HEK293 (cell line): ENCODE measurements around the gene TCAP.

Source experiments
- KLF10 ChIP-seq: fragments of 450-650 bp; IDR thresholded peaks from 2 replicates; pipeline ENCODE4 v1.5.1; 2018; ENCODE audit warnings: missing biosample characterization, mild to moderate bottlenecking, missing genetic modification characterization
- KLF16 ChIP-seq: fragments of 450-650 bp; formaldehyde crosslinking; IDR thresholded peaks from 2 replicates; pipeline ENCODE4 v1.5.1; 2017; ENCODE audit warnings: missing biosample characterization, missing genetic modification characterization
- KLF7 ChIP-seq: fragments of 450-650 bp; formaldehyde crosslinking; IDR thresholded peaks from 2 replicates; pipeline ENCODE4 v1.5.1; 2016; ENCODE audit warnings: missing biosample characterization, missing genetic modification characterization, borderline replicate concordance
- MZF1 ChIP-seq: fragments of 450-650 bp; formaldehyde crosslinking; IDR thresholded peaks from 2 replicates; pipeline ENCODE4 v1.5.1; 2017; ENCODE audit warnings: missing biosample characterization, missing genetic modification characterization, borderline replicate concordance
- SCRT1 ChIP-seq: fragments of 450-650 bp; formaldehyde crosslinking; IDR thresholded peaks from 2 replicates; pipeline ENCODE4 v1.5.1; 2016; ENCODE audit warnings: missing biosample characterization, missing genetic modification characterization, borderline replicate concordance
- SP3 ChIP-seq: fragments of 450-650 bp; formaldehyde crosslinking; IDR thresholded peaks from 2 replicates; pipeline ENCODE4 v1.5.1; 2016; ENCODE audit warnings: missing biosample characterization, missing genetic modification characterization
- ZBTB48 ChIP-seq: fragments of 450-650 bp; formaldehyde crosslinking; IDR thresholded peaks from 2 replicates; pipeline ENCODE4 v1.5.1; 2016; ENCODE audit warnings: missing biosample characterization, missing genetic modification characterization
- ZNF112 ChIP-seq: fragments of 450-650 bp; formaldehyde crosslinking; IDR thresholded peaks from 2 replicates; pipeline ENCODE4 v1.5.0; 2017; ENCODE audit warnings: missing biosample characterization, missing genetic modification characterization
- ZNF133 ChIP-seq: fragments of 450-650 bp; formaldehyde crosslinking; IDR thresholded peaks from 2 replicates; pipeline ENCODE4 v1.5.1; 2016; ENCODE audit warnings: missing biosample characterization, missing genetic modification characterization
- ZNF169 ChIP-seq: fragments of 450-650 bp; formaldehyde crosslinking; IDR thresholded peaks from 2 replicates; pipeline ENCODE4 v1.5.1; 2016; ENCODE audit warnings: missing biosample characterization, missing genetic modification characterization
- ZNF214 ChIP-seq: fragments of 450-650 bp; formaldehyde crosslinking; IDR thresholded peaks from 2 replicates; pipeline ENCODE4 v1.5.1; 2017; ENCODE audit warnings: missing biosample characterization, mild to moderate bottlenecking, missing genetic modification characterization, borderline replicate concordance
- ZNF223 ChIP-seq: fragments of 450-650 bp; formaldehyde crosslinking; IDR thresholded peaks from 2 replicates; pipeline ENCODE4 v1.5.1; 2016; ENCODE audit warnings: missing biosample characterization, missing genetic modification characterization
- ZNF248 ChIP-seq: fragments of 450-650 bp; formaldehyde crosslinking; IDR thresholded peaks from 2 replicates; pipeline ENCODE4 v1.5.1; 2017; ENCODE audit warnings: missing biosample characterization, missing genetic modification characterization
- ZNF341 ChIP-seq: fragments of 450-650 bp; formaldehyde crosslinking; IDR thresholded peaks from 2 replicates; pipeline ENCODE4; 2016; ENCODE audit warnings: low read depth, missing biosample characterization, missing genetic modification characterization
- ZNF391 ChIP-seq: fragments of 450-650 bp; formaldehyde crosslinking; IDR thresholded peaks from 2 replicates; pipeline ENCODE4 v1.5.1; 2016; ENCODE audit warnings: low read depth, missing biosample characterization, missing genetic modification characterization, borderline replicate concordance
- ZNF404 ChIP-seq: fragments of 450-650 bp; formaldehyde crosslinking; IDR thresholded peaks from 2 replicates; pipeline ENCODE4 v1.5.1; 2017; ENCODE audit warnings: missing biosample characterization, missing genetic modification characterization
- ZNF423 ChIP-seq: fragments of 450-650 bp; formaldehyde crosslinking; IDR thresholded peaks from 2 replicates; pipeline ENCODE4 v1.5.1; 2016; ENCODE audit warnings: missing biosample characterization, missing genetic modification characterization
- ZNF433 ChIP-seq: fragments of 450-650 bp; formaldehyde crosslinking; IDR thresholded peaks from 2 replicates; pipeline ENCODE4 v1.5.1; 2016; ENCODE audit warnings: missing biosample characterization, missing genetic modification characterization, low read depth
- ZNF530 ChIP-seq: fragments of 450-650 bp; formaldehyde crosslinking; IDR thresholded peaks from 2 replicates; pipeline ENCODE4 v1.5.1; 2016; ENCODE audit warnings: low read depth, missing biosample characterization, missing genetic modification characterization
- ZNF596 ChIP-seq: fragments of 450-650 bp; IDR thresholded peaks from 2 replicates; pipeline ENCODE4 v1.5.0; 2018; ENCODE audit warnings: missing biosample characterization, mild to moderate bottlenecking, missing genetic modification characterization, moderate library complexity
- ZNF600 ChIP-seq: fragments of 450-650 bp; formaldehyde crosslinking; IDR thresholded peaks from 2 replicates; pipeline ENCODE4 v1.5.1; 2016; ENCODE audit warnings: missing biosample characterization, missing genetic modification characterization
- ZNF623 ChIP-seq: fragments of 450-650 bp; formaldehyde crosslinking; IDR thresholded peaks from 2 replicates; pipeline ENCODE4 v1.5.1; 2016; ENCODE audit warnings: missing biosample characterization, missing genetic modification characterization
- ZNF624 ChIP-seq: fragments of 450-650 bp; formaldehyde crosslinking; IDR thresholded peaks from 2 replicates; pipeline ENCODE4 v1.5.1; 2017; ENCODE audit warnings: missing biosample characterization, missing genetic modification characterization
- ZNF654 ChIP-seq: fragments of 450-650 bp; formaldehyde crosslinking; IDR thresholded peaks from 2 replicates; pipeline ENCODE4 v1.5.1; 2016; ENCODE audit warnings: low read depth, missing biosample characterization, missing genetic modification characterization
- ZNF658 ChIP-seq: fragments of 450-650 bp; formaldehyde crosslinking; IDR thresholded peaks from 2 replicates; pipeline ENCODE4; 2016; ENCODE audit warnings: missing biosample characterization, missing genetic modification characterization
- ZNF660 ChIP-seq: fragments of 450-650 bp; IDR thresholded peaks from 2 replicates; pipeline ENCODE4 v1.5.1; 2018; ENCODE audit warnings: missing biosample characterization, mild to moderate bottlenecking, missing genetic modification characterization
- ZNF701 ChIP-seq: fragments of 450-650 bp; formaldehyde crosslinking; IDR thresholded peaks from 2 replicates; pipeline ENCODE4 v1.5.1; 2016; ENCODE audit warnings: missing biosample characterization, missing genetic modification characterization
- ZNF830 ChIP-seq: fragments of 450-650 bp; IDR thresholded peaks from 2 replicates; pipeline ENCODE4 v1.5.0; 2018; ENCODE audit warnings: missing biosample characterization, missing genetic modification characterization, low read depth, mild to moderate bottlenecking, moderate library complexity
- ZSCAN16 ChIP-seq: fragments of 450-650 bp; formaldehyde crosslinking; IDR thresholded peaks from 2 replicates; pipeline ENCODE4 v1.5.1; 2016; ENCODE audit warnings: missing biosample characterization, missing genetic modification characterization
- ZXDB ChIP-seq: fragments of 450-650 bp; formaldehyde crosslinking; IDR thresholded peaks from 2 replicates; pipeline ENCODE4 v1.5.1; 2016; ENCODE audit warnings: missing biosample characterization, missing genetic modification characterization
- TF ChIP-seq, protein P1 (sequence below): fragments of 450-650 bp; formaldehyde crosslinking; IDR thresholded peaks from 2 replicates; pipeline ENCODE4 v1.5.1; 2016; ENCODE audit warnings: missing biosample characterization, missing genetic modification characterization
- TF ChIP-seq, protein P2 (sequence below): fragments of 450-650 bp; formaldehyde crosslinking; IDR thresholded peaks from 2 replicates; pipeline ENCODE4 v1.5.1; 2016; ENCODE audit warnings: missing biosample characterization, missing genetic modification characterization
- TF ChIP-seq, protein P3 (sequence below): fragments of 450-650 bp; formaldehyde crosslinking; IDR thresholded peaks from 2 replicates; pipeline ENCODE4; 2016; ENCODE audit warnings: missing biosample characterization, missing genetic modification characterization
- TF ChIP-seq, protein P4 (sequence below): fragments of 450-650 bp; IDR thresholded peaks from 2 replicates; pipeline ENCODE4 v1.5.1; 2018; ENCODE audit warnings: missing biosample characterization, mild to moderate bottlenecking, missing genetic modification characterization
- TF ChIP-seq, protein P5 (sequence below): fragments of 450-650 bp; formaldehyde crosslinking; IDR thresholded peaks from 2 replicates; pipeline ENCODE4 v1.5.1; 2017; ENCODE audit warnings: missing biosample characterization, missing genetic modification characterization

The TCAP gene

DNA sequence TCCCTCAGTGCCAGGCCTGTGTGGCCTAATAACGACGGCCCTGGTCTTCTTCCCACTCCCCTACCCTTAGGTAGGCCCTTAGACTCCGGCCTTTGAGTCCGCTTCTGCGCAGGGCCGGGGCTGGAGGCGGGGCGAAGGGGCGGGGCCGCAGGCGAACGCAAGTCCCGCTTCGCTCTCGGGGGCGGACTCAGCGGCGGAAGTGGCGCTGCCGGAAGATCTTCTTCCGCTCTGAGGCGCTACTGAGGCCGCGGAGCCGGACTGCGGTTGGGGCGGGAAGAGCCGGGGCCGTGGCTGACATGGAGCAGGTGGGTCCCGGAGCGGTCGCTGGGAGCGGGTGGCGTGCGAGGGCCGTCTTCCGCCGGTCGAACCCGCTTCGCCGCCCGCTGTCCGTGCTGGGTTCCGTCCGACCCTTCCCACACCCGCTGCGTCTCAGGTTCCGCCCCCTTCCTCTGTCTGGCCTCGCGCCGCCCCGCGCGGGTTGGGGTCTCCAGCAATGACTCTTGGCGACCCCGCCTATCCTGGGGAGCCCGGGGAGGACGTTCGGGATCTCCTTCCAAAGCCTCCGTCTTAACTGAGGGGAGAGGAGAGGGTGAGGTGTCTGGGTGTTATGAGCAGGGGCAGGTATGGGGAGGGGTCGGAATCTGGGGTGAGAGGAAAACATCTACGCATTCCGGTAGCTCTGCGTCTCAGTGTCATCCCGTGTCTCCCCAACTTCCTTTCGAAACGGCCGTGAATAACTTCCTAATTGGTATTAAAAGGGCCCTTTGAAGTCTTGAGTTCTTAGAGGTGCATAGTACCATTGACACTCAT is 28.0 kb upstream of the TCAP start, which contains the start of gene STARD3 (continued):
- TF ChIP-seq, protein P1, sequence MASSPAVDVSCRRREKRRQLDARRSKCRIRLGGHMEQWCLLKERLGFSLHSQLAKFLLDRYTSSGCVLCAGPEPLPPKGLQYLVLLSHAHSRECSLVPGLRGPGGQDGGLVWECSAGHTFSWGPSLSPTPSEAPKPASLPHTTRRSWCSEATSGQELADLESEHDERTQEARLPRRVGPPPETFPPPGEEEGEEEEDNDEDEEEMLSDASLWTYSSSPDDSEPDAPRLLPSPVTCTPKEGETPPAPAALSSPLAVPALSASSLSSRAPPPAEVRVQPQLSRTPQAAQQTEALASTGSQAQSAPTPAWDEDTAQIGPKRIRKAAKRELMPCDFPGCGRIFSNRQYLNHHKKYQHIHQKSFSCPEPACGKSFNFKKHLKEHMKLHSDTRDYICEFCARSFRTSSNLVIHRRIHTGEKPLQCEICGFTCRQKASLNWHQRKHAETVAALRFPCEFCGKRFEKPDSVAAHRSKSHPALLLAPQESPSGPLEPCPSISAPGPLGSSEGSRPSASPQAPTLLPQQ = peak; percentile 95
- TF ChIP-seq ZSCAN16 (tag by site-specific recombination) = no peak
- TF ChIP-seq, protein P2, sequence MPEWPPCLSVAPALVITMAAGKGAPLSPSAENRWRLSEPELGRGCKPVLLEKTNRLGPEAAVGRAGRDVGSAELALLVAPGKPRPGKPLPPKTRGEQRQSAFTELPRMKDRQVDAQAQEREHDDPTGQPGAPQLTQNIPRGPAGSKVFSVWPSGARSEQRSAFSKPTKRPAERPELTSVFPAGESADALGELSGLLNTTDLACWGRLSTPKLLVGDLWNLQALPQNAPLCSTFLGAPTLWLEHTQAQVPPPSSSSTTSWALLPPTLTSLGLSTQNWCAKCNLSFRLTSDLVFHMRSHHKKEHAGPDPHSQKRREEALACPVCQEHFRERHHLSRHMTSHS = no peak
- no peak for TF ChIP-seq ZNF404 (tag by site-specific recombination)
- TF ChIP-seq ZNF223 = no peak
- TF ChIP-seq ZNF248 (tag by site-specific recombination) = no peak
- TF ChIP-seq ZNF600 (tag by site-specific recombination) = peak; percentile 88
- no peak for TF ChIP-seq ZNF423
- TF ChIP-seq ZNF654 (tag by site-specific recombination) = no peak
- TF ChIP-seq KLF16 (tag by site-specific recombination) = peak; percentile 96
- TF ChIP-seq ZNF530 (tag by site-specific recombination) = no peak
- TF ChIP-seq ZNF391 (tag by site-specific recombination) = 0 out of 2 replicates have a peak, but pooled peaks have one; percentile 74
- no peak for TF ChIP-seq ZBTB48 (tag by site-specific recombination)
- TF ChIP-seq SP3 = peak; percentile 88
- no peak for TF ChIP-seq ZNF830 (tag by site-specific recombination)
- no peak; the same call in 1 of the 2 replicates for TF ChIP-seq KLF10 (tag by site-specific recombination)
- TF ChIP-seq ZNF433 = no peak
- TF ChIP-seq ZNF596 (tag by site-specific recombination) = no peak
- no peak for TF ChIP-seq ZNF658 (tag by site-specific recombination)
- TF ChIP-seq, protein P3, sequence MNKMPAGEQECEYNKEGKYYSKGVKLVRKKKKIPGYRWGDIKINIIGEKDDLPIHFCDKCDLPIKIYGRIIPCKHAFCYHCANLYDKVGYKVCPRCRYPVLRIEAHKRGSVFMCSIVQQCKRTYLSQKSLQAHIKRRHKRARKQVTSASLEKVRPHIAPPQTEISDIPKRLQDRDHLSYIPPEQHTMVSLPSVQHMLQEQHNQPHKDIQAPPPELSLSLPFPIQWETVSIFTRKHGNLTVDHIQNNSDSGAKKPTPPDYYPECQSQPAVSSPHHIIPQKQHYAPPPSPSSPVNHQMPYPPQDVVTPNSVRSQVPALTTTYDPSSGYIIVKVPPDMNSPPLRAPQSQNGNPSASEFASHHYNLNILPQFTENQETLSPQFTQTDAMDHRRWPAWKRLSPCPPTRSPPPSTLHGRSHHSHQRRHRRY (tag by site-specific recombination) = no peak
- TF ChIP-seq, protein P4, sequence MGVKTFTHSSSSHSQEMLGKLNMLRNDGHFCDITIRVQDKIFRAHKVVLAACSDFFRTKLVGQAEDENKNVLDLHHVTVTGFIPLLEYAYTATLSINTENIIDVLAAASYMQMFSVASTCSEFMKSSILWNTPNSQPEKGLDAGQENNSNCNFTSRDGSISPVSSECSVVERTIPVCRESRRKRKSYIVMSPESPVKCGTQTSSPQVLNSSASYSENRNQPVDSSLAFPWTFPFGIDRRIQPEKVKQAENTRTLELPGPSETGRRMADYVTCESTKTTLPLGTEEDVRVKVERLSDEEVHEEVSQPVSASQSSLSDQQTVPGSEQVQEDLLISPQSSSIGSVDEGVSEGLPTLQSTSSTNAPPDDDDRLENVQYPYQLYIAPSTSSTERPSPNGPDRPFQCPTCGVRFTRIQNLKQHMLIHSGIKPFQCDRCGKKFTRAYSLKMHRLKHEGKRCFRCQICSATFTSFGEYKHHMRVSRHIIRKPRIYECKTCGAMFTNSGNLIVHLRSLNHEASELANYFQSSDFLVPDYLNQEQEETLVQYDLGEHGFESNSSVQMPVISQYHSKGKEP (tag by site-specific recombination) = no peak
- TF ChIP-seq ZNF624 (tag by site-specific recombination) = no peak
- TF ChIP-seq ZNF112 (tag by site-specific recombination) = no peak
- TF ChIP-seq ZNF214 (tag by site-specific recombination) = no peak
- peak; percentile 94 for TF ChIP-seq ZXDB (tag by site-specific recombination)
- no peak for TF ChIP-seq SCRT1 (tag by site-specific recombination)
- no peak for TF ChIP-seq ZNF701 (tag by site-specific recombination)
- TF ChIP-seq KLF7 = peak; percentile 85
- no peak for TF ChIP-seq ZNF133 (tag by site-specific recombination)
- peak; percentile 85 for TF ChIP-seq ZNF341 (tag by site-specific recombination)
- TF ChIP-seq ZNF623 (tag by site-specific recombination) = no peak
- TF ChIP-seq, protein P5, sequence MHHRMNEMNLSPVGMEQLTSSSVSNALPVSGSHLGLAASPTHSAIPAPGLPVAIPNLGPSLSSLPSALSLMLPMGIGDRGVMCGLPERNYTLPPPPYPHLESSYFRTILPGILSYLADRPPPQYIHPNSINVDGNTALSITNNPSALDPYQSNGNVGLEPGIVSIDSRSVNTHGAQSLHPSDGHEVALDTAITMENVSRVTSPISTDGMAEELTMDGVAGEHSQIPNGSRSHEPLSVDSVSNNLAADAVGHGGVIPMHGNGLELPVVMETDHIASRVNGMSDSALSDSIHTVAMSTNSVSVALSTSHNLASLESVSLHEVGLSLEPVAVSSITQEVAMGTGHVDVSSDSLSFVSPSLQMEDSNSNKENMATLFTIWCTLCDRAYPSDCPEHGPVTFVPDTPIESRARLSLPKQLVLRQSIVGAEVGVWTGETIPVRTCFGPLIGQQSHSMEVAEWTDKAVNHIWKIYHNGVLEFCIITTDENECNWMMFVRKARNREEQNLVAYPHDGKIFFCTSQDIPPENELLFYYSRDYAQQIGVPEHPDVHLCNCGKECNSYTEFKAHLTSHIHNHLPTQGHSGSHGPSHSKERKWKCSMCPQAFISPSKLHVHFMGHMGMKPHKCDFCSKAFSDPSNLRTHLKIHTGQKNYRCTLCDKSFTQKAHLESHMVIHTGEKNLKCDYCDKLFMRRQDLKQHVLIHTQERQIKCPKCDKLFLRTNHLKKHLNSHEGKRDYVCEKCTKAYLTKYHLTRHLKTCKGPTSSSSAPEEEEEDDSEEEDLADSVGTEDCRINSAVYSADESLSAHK (tag by site-specific recombination) = peak; percentile 58; the same call in 1 of the 2 replicates
- peak; percentile 39; the same call in 1 of the 2 replicates for TF ChIP-seq ZNF660 (tag by site-specific recombination)
- TF ChIP-seq ZNF169 (tag by site-specific recombination) = no peak
- no peak for TF ChIP-seq MZF1
